IgD-negative memory B cell (primary cell): ENCODE measurements around the gene UBE2E2. TPM values are rescaled to one million over a fixed set of nuclear protein-coding genes. Genes with fewer than 3 reads are reported as not detected.
A peak's percentile ranks its signal among the peaks of the same experiment; 100 is the strongest.

Source experiments
- H3K27ac Mint-ChIP-seq, 3 donors: one replicate each; pipeline ENCODE4 v1.8.0; 2020 to 2022; ENCODE audit warnings: mild to moderate bottlenecking in 3 of 3, mixed read lengths in 3 of 3, moderate library complexity in 1 of 3
- H3K27me3 Mint-ChIP-seq: one replicate; pipeline ENCODE4 v1.8.0; 2021; ENCODE audit warnings: mixed read lengths
- H3K36me3 Mint-ChIP-seq: one replicate; pipeline ENCODE4 v1.8.0; 2020; ENCODE audit warnings: mild to moderate bottlenecking, mixed read lengths
- H3K4me1 Mint-ChIP-seq, 3 donors: one replicate each; pipeline ENCODE4 v1.8.0; 2020 to 2022; ENCODE audit warnings: mixed read lengths in 3 of 3, mild to moderate bottlenecking in 1 of 3
- H3K4me3 Mint-ChIP-seq, 4 donors: one replicate each; pipeline ENCODE4 v1.8.0; 2020 to 2022; ENCODE audit warnings: mild to moderate bottlenecking in 4 of 4, mixed read lengths in 4 of 4, moderate library complexity in 3 of 4
- H3K9me3 Mint-ChIP-seq, 3 donors: one replicate each; pipeline ENCODE4 v1.8.0; 2020 to 2021; ENCODE audit warnings: mixed read lengths in 3 of 3, mild to moderate bottlenecking in 1 of 3
- polyA plus RNA-seq: library from polyadenylated mRNA; unstranded; fragments of 300-500 nt; fragmentation: Illumina TruSeq; gene quantifications from one replicate; pipeline ENCODE4 v1.2.3, GENCODE V29; 2021

The UBE2E2 gene
- polyA plus RNA-seq, 1 donor from 2014 or later = 59.8 TPM

DNA sequence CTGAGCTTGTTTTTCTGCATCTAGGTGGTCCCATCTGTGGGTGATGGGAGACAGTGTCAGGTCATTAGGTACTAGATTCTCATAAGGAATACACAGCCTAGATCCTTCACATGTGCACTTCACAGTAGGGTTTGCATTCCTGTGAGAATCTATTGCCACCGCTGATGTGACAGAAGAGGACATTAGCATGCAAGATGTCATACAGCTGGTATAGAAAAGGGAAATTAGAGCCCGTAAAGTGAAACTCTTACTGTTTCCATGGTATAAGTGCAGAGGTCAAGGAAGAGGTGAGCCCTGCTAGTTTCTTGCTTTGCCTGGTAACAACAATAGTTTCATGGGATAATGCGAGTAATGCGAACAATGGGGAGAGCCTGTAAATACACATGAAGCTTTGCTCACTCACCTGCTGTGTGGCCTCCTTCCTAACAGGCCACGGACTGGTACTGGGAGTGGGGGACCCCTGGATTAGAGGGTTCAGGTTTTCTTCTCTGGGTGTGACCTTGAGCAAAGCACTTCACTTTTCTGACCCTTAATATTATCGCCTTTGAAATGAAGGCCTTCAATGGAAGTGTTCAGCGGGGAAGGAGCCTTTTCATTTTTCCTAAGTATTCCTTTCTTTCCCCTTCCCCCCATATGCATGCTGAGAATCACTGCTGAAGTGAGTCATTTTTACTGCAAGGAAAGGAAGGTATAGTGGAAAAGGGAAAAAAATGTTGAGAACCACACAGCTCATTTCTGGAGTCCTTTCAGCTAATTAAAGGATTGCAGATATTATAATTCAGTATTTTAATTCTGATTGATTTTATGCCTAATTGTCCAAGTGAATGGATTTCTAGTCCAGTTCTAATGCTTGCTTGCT, 286.4 kb downstream of the UBE2E2 start:
- Mint-ChIP-seq H3K4me3 (no peak overlapping the region), H3K36me3 (peaks cover 3% of the 10 kb centered on the region), H3K27ac (no peak overlapping the region), H3K4me1 (peaks cover 3 to 4% (median 4%) of the 10 kb centered on the region in 3 donors), H3K27me3 (no peaks in the 10 kb centered on the region), H3K9me3 (peaks cover 1 to 6% (median 5%) of the 10 kb centered on the region in 3 donors)

DNA sequence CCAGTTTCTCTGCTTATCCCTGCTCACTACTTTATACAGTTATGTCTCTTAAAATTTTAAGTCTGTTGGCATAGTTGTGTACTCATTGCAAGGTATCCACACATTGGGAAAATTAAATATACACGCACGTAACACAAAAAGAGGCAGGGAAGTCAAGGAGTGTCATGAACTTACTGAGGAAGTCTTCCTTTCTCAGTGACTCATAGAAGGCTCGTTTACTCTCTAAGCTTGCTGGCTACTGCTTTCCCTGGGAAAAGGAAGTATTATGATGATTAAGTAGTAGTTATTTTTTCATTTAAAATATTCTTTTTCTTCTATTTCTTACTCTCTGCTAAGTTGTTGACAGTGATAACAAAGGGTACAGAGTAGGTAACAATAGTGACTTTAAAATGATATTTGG, 287.3 kb downstream of the UBE2E2 start:
- peaks cover 4 to 6% (median 5%) of the 10 kb centered on the region in 3 donors for H3K4me1 Mint-ChIP-seq
- no peaks in the 10 kb centered on the region for H3K27me3 Mint-ChIP-seq
- no peak overlapping the region for H3K27ac Mint-ChIP-seq
- H3K9me3 Mint-ChIP-seq = peaks cover 0 to 2% (median 2%) of the 10 kb centered on the region in 3 donors
- H3K36me3 Mint-ChIP-seq = peaks cover 3% of the 10 kb centered on the region
- no peak overlapping the region for H3K4me3 Mint-ChIP-seq

DNA sequence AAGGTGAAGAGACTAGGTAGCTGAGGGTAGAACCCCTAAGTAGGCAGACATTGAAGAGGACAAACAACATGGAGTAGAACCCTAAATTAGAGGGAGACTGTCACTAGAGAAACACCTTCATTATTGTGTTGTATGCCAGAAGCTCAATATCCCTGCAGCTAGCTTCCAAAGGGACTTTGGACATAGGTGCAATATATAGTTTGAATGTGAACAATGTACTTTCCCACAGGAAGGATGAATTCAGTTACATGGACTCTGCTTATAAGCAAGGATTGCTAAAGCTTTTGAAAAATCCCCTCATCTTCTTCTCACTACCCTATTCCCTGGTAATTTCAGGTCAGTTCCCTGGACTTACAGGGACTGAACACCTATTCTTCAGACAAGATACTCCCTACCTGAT, 288.9 kb downstream of the UBE2E2 start:
- H3K36me3 Mint-ChIP-seq = peaks cover 4% of the 10 kb centered on the region
- no peaks in the 10 kb centered on the region for H3K27me3 Mint-ChIP-seq
- no peaks in the 10 kb centered on the region for H3K9me3 Mint-ChIP-seq
- no peak overlapping the region for H3K27ac Mint-ChIP-seq
- no peak overlapping the region for H3K4me3 Mint-ChIP-seq
- peaks cover 4 to 9% (median 7%) of the 10 kb centered on the region in 3 donors for H3K4me1 Mint-ChIP-seq

DNA sequence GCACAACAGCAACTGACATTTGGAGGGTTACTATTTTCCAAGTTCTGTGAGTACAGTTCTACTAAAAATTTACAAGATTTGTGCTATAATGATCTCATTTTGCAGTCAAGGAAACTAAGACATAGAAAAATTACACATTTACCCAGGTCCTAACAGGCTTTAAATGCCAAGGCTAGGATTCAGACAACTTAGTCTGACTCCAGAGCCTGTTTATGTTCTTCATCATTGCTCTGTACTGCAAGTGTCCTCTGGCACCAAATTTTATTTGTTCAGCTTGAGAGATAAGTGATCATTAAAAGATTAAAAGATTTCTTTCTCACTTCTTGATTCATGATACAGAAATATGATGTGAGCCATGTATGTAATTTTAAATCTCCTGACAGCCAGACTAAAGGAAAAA, 290.8 kb downstream of the UBE2E2 start:
- H3K4me3 Mint-ChIP-seq = no peak overlapping the region
- no peaks in the 10 kb centered on the region for H3K9me3 Mint-ChIP-seq
- peaks cover 6 to 13% (median 13%) of the 10 kb centered on the region in 3 donors for H3K4me1 Mint-ChIP-seq
- H3K27me3 Mint-ChIP-seq = no peaks in the 10 kb centered on the region
- peaks cover 3% of the 10 kb centered on the region for H3K36me3 Mint-ChIP-seq
- H3K27ac Mint-ChIP-seq = no peak overlapping the region

DNA sequence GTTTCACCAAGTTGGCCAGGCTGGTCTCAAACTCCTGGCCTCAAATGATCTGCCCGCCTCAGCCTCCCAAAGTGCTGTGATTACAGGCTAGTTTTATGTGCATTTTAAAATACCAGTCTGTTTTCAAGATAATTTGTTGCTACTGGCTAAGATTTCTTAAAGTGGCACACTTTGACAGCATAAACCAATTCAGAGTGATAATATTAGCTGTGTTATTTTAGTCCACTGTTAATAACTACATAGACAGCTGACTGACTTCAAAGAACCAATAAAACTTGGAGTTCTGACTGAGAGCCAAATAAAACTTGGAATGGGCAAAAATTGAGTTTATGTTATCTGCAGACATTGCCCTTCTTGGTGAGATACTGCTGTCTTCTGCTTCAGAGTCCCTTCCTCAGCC, 291.8 kb downstream of the UBE2E2 start:
- H3K4me1 Mint-ChIP-seq = peaks cover 2 to 16% (median 12%) of the 10 kb centered on the region in 3 donors
- no peaks in the 10 kb centered on the region for H3K9me3 Mint-ChIP-seq
- no peak overlapping the region for H3K27ac Mint-ChIP-seq
- no peak overlapping the region for H3K4me3 Mint-ChIP-seq
- no peaks in the 10 kb centered on the region for H3K27me3 Mint-ChIP-seq
- peaks cover 1% of the 10 kb centered on the region for H3K36me3 Mint-ChIP-seq

DNA sequence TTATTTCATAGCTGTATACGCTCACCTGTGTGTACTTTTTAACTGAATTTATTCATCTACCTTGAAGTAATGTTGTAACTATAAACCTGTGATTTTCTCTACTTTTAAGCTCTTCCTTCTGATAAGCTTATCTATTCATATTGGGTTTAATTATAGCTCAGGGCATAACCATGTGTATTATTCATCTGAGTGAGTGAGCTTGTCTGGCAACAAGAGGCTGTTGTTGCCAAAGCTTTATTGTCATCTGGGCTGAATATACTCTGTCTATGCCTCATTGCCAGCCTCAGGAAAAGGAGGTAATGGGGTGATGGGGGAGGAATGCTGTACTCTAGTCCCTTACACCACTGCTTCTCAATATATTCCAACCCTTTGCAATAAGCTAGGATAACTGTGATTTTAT, 292.4 kb downstream of the UBE2E2 start:
- Mint-ChIP-seq H3K4me3 (no peak overlapping the region), H3K27me3 (no peaks in the 10 kb centered on the region), H3K36me3 (peaks cover 3% of the 10 kb centered on the region), H3K27ac (no peak overlapping the region), H3K9me3 (no peaks in the 10 kb centered on the region), H3K4me1 (peaks cover 2 to 16% (median 11%) of the 10 kb centered on the region in 3 donors)

DNA sequence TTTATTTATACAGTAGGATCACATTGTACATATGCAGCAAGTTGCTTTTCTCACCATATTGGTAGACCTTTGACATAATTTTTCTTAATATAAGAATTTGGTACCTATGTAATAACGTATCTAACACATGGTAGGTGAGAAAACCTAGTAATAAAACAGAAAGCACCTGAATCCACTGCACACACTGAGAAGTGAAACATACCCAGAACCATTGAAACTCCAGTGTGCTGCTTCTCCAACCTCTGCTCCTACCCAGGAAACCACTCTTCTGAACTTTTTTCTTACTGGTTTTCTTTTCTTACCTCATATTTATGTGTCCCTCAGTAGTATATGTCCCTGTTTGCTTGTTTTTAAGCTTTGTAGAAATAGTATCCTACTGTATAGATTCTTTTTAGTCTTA, 293.0 kb downstream of the UBE2E2 start:
- Mint-ChIP-seq H3K36me3 (peaks cover 6% of the 10 kb centered on the region), H3K9me3 (no peaks in the 10 kb centered on the region), H3K4me3 (no peak overlapping the region), H3K27ac (no peak overlapping the region), H3K4me1 (peaks cover 2 to 16% (median 11%) of the 10 kb centered on the region in 3 donors), H3K27me3 (no peaks in the 10 kb centered on the region)

DNA sequence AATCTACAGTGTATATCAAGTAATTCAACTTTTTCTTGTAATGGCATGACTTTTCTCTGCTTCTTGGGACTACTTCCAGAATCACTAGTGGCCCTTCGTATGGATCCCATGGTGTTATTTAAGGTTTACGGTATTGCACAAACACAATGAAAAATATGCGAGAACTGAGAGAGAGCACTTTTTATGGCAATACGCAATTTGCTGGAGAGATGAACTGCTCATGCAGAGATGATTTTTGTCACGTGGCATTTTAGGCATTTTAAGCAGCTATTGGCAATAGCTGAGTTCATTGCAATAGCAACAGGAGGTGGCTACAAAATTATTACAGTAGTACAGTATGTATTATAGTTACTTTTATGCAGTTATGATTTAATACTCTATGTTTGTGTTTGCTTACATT, 294.0 kb downstream of the UBE2E2 start:
- H3K9me3 Mint-ChIP-seq = no peaks in the 10 kb centered on the region
- H3K4me1 Mint-ChIP-seq = peaks cover 2 to 16% (median 11%) of the 10 kb centered on the region in 3 donors
- H3K27ac Mint-ChIP-seq = no peak overlapping the region
- no peaks in the 10 kb centered on the region for H3K27me3 Mint-ChIP-seq
- H3K4me3 Mint-ChIP-seq = no peak overlapping the region
- H3K36me3 Mint-ChIP-seq = peaks cover 6% of the 10 kb centered on the region

DNA sequence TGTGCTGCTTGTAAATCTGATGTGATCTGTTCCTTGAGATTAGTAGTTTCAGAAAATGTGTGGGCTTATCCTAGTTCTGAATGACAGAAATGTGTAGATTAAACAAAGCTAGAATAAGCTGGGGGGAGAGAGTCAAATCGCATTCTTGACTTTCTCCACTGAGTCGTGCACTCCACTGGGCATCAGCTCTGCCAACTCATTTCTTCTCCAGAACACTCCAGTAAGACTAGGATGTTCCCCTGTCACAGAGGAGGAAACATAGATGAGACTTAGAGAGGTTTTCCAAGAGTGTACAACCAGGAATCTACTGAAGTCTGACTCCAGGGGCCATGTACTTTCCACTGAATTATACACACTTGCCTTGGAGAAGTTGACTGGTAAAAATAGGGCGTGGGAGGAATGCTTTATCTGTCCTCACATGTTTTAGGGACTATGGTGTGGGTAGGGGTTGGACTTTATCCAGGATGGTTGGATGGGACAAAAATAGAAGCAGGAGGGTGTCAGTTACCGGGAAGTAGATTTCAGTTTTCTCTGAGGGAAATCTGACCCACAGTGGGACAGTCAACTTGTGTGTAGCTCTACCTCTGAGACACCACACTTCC, 298.2 kb downstream of the UBE2E2 start:
- Mint-ChIP-seq H3K9me3 (no peaks in the 10 kb centered on the region), H3K27me3 (no peaks in the 10 kb centered on the region), H3K4me1 (peaks cover 2 to 10% (median 7%) of the 10 kb centered on the region in 3 donors), H3K27ac (peak overlapping the region in 1 of 3 donors; percentile 48), H3K36me3 (peaks cover 9% of the 10 kb centered on the region), H3K4me3 (no peak overlapping the region)

DNA sequence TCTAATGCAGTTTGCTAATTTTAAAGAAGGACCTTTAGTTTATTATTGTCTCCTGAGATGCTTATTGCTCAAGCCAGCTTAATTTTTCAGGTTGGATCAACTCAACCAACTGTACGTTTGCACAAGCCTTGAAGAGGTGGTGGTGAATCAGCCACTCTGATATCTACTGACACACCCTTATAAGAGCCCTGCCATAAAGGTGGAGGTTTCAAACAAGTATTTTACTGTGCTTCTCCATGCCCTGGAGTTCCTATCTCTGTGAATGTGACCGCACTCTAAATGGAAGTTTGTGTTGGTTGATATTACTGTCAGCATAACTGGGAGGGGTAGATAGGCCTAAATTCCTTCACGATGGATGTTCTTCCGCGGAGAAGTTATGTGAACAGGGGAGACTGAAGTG, 305.3 kb downstream of the UBE2E2 start:
- no peaks in the 10 kb centered on the region for H3K27me3 Mint-ChIP-seq
- H3K4me3 Mint-ChIP-seq = no peak overlapping the region
- no peaks in the 10 kb centered on the region for H3K4me1 Mint-ChIP-seq
- H3K9me3 Mint-ChIP-seq = peaks cover 0 to 2% (median 2%) of the 10 kb centered on the region in 3 donors
- peaks cover 10% of the 10 kb centered on the region for H3K36me3 Mint-ChIP-seq
- H3K27ac Mint-ChIP-seq = no peak overlapping the region

DNA sequence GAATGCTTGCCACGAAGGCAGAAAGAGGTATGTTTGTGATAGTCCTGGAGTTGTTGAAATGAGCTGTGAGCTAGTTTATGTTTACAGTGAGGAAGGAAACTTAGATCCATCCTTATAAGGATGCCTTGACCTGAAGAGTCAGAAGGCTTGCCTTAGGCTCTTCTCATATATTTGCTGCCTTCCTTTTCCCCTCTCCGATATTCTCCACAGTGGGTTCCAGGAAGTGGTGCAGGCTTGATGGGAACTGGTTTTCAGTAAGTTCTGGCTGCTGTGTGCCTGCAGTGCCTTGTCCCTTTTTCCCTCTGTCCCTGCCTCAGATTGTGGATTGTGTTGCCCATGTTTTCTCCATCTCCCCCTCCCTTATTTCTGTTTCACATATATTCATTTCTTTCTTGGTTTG, 315.3 kb downstream of the UBE2E2 start:
- Mint-ChIP-seq H3K27ac (peak overlapping the region in 1 of 3 donors; percentile 1), H3K9me3 (peaks cover 0 to 2% (median 0%) of the 10 kb centered on the region in 3 donors), H3K27me3 (no peaks in the 10 kb centered on the region), H3K4me3 (no peak overlapping the region), H3K36me3 (peaks cover 6% of the 10 kb centered on the region), H3K4me1 (peaks cover 15 to 25% (median 19%) of the 10 kb centered on the region in 3 donors)

DNA sequence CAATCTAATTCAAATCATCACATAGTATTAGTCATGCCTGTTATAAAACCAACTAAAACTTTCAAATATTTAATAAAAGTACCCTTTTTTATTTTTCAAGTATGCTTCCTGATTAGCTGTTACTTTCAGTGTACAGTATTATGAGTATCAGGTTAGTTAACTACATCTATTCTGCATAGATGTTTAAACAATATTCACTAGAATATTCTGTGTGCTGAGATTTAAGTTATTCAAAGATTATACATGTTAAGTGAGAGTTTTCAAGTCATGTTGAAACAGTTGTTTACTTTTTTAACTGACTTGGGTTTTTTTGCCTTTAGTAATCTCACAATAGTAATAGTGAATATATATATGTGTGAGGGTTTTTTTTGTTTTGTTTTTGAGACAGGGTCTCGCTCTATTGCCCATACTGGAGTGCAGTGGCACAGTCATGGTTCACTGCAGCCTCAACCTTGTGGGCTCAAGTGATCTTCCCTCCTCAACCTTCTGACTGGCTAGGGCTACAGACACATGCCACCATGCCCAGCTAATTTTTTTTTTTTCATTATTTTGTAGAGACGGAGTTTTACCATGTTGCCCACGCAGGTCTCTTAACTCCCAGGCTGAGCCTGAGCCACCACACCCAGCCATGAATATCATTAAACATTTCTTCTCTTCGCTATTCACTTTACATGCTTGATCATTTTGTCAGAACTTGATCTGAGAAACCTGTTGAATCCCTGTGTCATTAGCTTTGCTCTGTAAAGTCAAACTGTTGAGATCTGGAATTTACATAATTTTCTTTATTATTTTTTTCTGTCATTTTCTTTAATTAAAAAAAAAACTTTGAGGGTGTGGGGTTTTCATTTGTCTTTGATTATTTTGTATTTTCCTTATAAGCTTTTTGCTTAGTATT, 316.4 kb downstream of the UBE2E2 start:
- H3K4me3 Mint-ChIP-seq = peak overlapping the region in 2 of 4 donors; percentile 86 to 87
- H3K36me3 Mint-ChIP-seq = peaks cover 6% of the 10 kb centered on the region
- no peak overlapping the region for H3K27ac Mint-ChIP-seq
- H3K27me3 Mint-ChIP-seq = no peaks in the 10 kb centered on the region
- peaks cover 0 to 2% (median 0%) of the 10 kb centered on the region in 3 donors for H3K9me3 Mint-ChIP-seq
- H3K4me1 Mint-ChIP-seq = peaks cover 15 to 25% (median 19%) of the 10 kb centered on the region in 3 donors

DNA sequence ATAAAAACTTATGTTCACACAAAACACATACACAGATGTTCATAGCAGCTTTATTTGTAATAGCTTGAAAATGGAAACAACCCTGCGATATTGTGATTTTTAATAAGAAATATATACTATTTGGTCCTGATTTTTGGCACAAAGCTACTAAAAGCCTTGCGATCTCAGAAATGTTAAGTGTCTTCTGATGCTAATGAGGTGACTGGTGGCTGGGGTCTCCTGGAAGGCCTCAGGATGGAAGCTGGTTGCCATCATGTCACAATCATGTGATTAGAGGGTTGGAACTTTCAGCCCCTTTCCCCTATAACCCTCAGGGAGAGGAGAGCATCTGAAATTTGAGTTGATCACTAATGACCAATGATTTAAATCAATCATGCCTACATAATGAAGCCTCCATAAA, 324.2 kb downstream of the UBE2E2 start:
- Mint-ChIP-seq H3K4me1 (peaks cover 6 to 8% (median 7%) of the 10 kb centered on the region in 3 donors), H3K27ac (peak overlapping the region in 1 of 3 donors; percentile 11), H3K27me3 (no peaks in the 10 kb centered on the region), H3K9me3 (no peaks in the 10 kb centered on the region), H3K4me3 (no peak overlapping the region), H3K36me3 (peaks cover 5% of the 10 kb centered on the region)

DNA sequence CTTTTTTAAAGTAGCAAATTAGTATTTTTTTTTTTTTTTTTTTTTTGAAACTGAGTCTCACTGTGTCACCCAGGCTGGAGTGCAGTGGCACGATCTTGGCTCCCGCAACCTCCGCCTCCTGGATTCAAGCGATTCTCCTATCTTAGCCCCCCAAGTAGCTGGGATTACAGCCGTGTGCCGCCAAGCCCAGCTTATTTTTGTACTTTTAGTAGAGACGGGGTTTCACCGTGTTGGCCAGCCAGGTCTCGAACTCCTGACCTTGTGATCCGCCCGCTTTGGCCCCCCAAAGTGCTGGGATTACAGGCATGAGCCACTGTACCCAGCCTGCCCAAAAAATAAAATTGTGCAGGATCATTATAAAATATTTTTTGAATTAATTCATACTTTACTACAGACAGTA, 330.5 kb downstream of the UBE2E2 start:
- Mint-ChIP-seq H3K4me3 (no peak overlapping the region), H3K36me3 (peaks cover 9% of the 10 kb centered on the region), H3K4me1 (peaks cover 1 to 9% (median 3%) of the 10 kb centered on the region in 3 donors), H3K27me3 (no peaks in the 10 kb centered on the region), H3K27ac (no peak overlapping the region), H3K9me3 (no peaks in the 10 kb centered on the region)

DNA sequence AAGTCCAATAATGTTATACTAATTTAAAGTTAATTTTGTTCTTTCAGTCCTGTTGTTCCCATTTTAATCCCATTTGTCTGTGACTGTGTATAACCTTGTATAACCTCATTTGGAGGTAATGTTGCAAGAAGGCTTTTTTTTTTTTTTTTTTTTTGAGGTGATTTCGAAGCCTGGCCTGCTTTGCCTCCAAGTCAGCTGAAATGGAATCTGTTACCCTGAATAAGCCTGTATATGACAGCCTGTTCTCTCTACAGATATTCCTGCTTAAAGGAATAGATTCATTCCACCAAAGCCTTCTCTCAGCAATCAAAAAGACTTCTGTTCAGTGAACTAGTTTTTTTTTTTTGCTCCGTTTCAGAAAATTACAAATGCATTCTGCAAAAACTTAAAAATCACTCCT, 330.9 kb downstream of the UBE2E2 start:
- H3K4me3 Mint-ChIP-seq = no peak overlapping the region
- H3K9me3 Mint-ChIP-seq = no peaks in the 10 kb centered on the region
- H3K4me1 Mint-ChIP-seq = peaks cover 0 to 5% (median 1%) of the 10 kb centered on the region in 3 donors
- H3K27me3 Mint-ChIP-seq = no peaks in the 10 kb centered on the region
- peaks cover 6% of the 10 kb centered on the region for H3K36me3 Mint-ChIP-seq
- no peak overlapping the region for H3K27ac Mint-ChIP-seq
